IMR-90 (cell line): ENCODE measurements around the gene TRAK2. TPM values are rescaled to one million over a fixed set of nuclear protein-coding genes. Genes with fewer than 3 reads are reported as not detected.

Experiments used
- ATAC-seq: fragments of 200-7000 bp; cut with Tn5 transposase; 2 replicates; pipeline ENCODE4 v1.9.1; 2020; ENCODE audit warnings: low read depth, mild to moderate bottlenecking, moderate library complexity
- BruUV-seq: library from RNA; stranded (reverse); fragments of 400-500 nt; replicated peaks from 2 replicates; lab custom pipeline; 2021; lab: Mats Ljungman, UMichigan
- CTCF ChIA-PET: fragments of 300-600 bp; formaldehyde crosslinking; extraction: SDS; loops from one replicate; lab custom pipeline; 2021; ENCODE audit warnings: antibody characterized with exemption; lab: Yijun Ruan, JAX
- POLR2A ChIA-PET: fragments of 300-600 bp; sonication (Branson Sonifier 250); formaldehyde crosslinking; loops from one replicate; lab custom pipeline; 2022; ENCODE audit warnings: antibody characterized with exemption; ENCODE audit not compliant: unreplicated experiment; lab: Charles Lee
- DNase-seq: peaks from one replicate; pipeline ENCODE4 v3.0.0; 2013
- H2AFZ ChIP-seq: replicated peaks from 2 replicates; pipeline ENCODE3; 2013; ENCODE audit warnings: low read length, mild to moderate bottlenecking; ENCODE audit not compliant: poor library complexity
- H2AK5ac ChIP-seq: 2 replicates; pipeline ENCODE4 v1.6.1; 2013; ENCODE audit warnings: low read depth, low read length, inconsistent platforms
- H2AK9ac ChIP-seq: replicated peaks from 2 replicates; pipeline ENCODE3; 2013; ENCODE audit warnings: mild to moderate bottlenecking, low read depth, low read length, moderate library complexity; ENCODE audit not compliant: poor library complexity
- H2BK120ac ChIP-seq: 2 replicates; pipeline ENCODE4 v1.6.1; 2013; ENCODE audit warnings: low read depth, low read length, inconsistent platforms
- H2BK15ac ChIP-seq: 3 replicates; pipeline ENCODE4 v1.6.1; 2013; ENCODE audit warnings: low read depth, low read length, inconsistent platforms
- H2BK20ac ChIP-seq: 2 replicates; pipeline ENCODE4 v1.6.1; 2013; ENCODE audit warnings: low read depth, mild to moderate bottlenecking, inconsistent platforms, low read length, moderate library complexity
- H2BK5ac ChIP-seq: 2 replicates; pipeline ENCODE4 v1.6.1; 2013; ENCODE audit warnings: mild to moderate bottlenecking, low read depth, low read length, inconsistent platforms; ENCODE audit not compliant: poor library complexity, severe bottlenecking
- H3K14ac ChIP-seq: replicated peaks from 2 replicates; pipeline ENCODE4 v1.6.1; 2013; ENCODE audit warnings: low read depth, low read length, inconsistent platforms
- H3K18ac ChIP-seq: 2 replicates; pipeline ENCODE4 v1.6.1; 2013; ENCODE audit warnings: low read depth, low read length, control low read depth
- H3K23ac ChIP-seq: 2 replicates; pipeline ENCODE4 v1.6.1; 2013; ENCODE audit warnings: low read depth, low read length, inconsistent platforms
- H3K27ac ChIP-seq: 2 replicates; pipeline ENCODE4 v1.5.1; 2013; ENCODE audit warnings: mild to moderate bottlenecking, control low read depth, low read length; ENCODE audit not compliant: insufficient read depth
- H3K27me3 ChIP-seq: 2 replicates; pipeline ENCODE4 v1.6.1; 2013; ENCODE audit warnings: low read length; ENCODE audit not compliant: control insufficient read depth, insufficient read depth
- H3K36me3 ChIP-seq: 2 replicates; pipeline ENCODE4 v1.6.1; 2013; ENCODE audit warnings: low read length, mixed read lengths; ENCODE audit not compliant: control insufficient read depth, insufficient read depth
- H3K4ac ChIP-seq: 2 replicates; pipeline ENCODE4 v1.6.1; 2013; ENCODE audit warnings: low read depth, low read length, inconsistent platforms
- H3K4me1 ChIP-seq: 2 replicates; pipeline ENCODE4 v1.6.1; 2013; ENCODE audit warnings: low read length, mixed read lengths; ENCODE audit not compliant: control insufficient read depth, insufficient read depth
- H3K4me2 ChIP-seq: 2 replicates; pipeline ENCODE4 v1.6.1; 2013; ENCODE audit warnings: low read depth, mild to moderate bottlenecking, control low read depth, low read length, moderate library complexity
- H3K4me3 ChIP-seq: 2 replicates; pipeline ENCODE4 v1.5.1; 2013; ENCODE audit warnings: low read depth, mild to moderate bottlenecking, control low read depth, low read length, moderate library complexity; ENCODE audit not compliant: insufficient read depth
- H3K56ac ChIP-seq: 2 replicates; pipeline ENCODE4 v1.6.1; 2013; ENCODE audit warnings: low read length, inconsistent platforms; ENCODE audit not compliant: insufficient read depth; ENCODE audit errors: extremely low read depth
- H3K79me1 ChIP-seq, 2 experiments: 2 replicates each; pipeline ENCODE4 v1.6.1; 2013; ENCODE audit warnings: low read length in 2 of 2, inconsistent platforms in 1 of 2, low read depth in 1 of 2
- H3K9ac ChIP-seq: 2 replicates; pipeline ENCODE4 v1.6.1; 2013; ENCODE audit warnings: low read depth, low read length, control low read depth
- H3K9me1 ChIP-seq: 2 replicates; pipeline ENCODE4 v1.6.1; 2013; ENCODE audit warnings: low read length, inconsistent platforms; ENCODE audit not compliant: insufficient read depth
- H3K9me3 ChIP-seq: 2 replicates; pipeline ENCODE4 v1.6.1; 2013; ENCODE audit warnings: low read length; ENCODE audit not compliant: control insufficient read depth, insufficient read depth
- H4K20me1 ChIP-seq: 2 replicates; pipeline ENCODE4 v1.6.1; 2013; ENCODE audit warnings: low read length, inconsistent platforms; ENCODE audit not compliant: insufficient read depth
- H4K5ac ChIP-seq: 2 replicates; pipeline ENCODE4 v1.6.1; 2013; ENCODE audit warnings: mild to moderate bottlenecking, low read depth, low read length, control low read depth
- H4K8ac ChIP-seq, 2 experiments: 2 replicates each; pipeline ENCODE4 v1.6.1; 2013; ENCODE audit warnings: low read depth in 2 of 2, low read length in 2 of 2, control low read depth in 1 of 2, inconsistent platforms in 1 of 2
- H4K91ac ChIP-seq: 2 replicates; pipeline ENCODE4 v1.6.1; 2013; ENCODE audit warnings: low read depth, low read length, inconsistent platforms; ENCODE audit not compliant: insufficient read depth
- BHLHE40 ChIP-seq: fragments of 150-350 bp; IDR thresholded peaks from 2 replicates; pipeline ENCODE4 v1.6.1; 2016; ENCODE audit warnings: mild to moderate bottlenecking, low read depth, low read length
- FOS ChIP-seq: fragments of 150-350 bp; IDR thresholded peaks from 2 replicates; pipeline ENCODE4 v1.6.1; 2016; ENCODE audit warnings: low read depth, low read length
- MAFK ChIP-seq: IDR thresholded peaks from 2 replicates; pipeline ENCODE4 v1.6.1; 2012; ENCODE audit warnings: low read depth, low read length, improper control_type of control experiment
- RAD21 ChIP-seq: IDR thresholded peaks from 2 replicates; pipeline ENCODE4 v1.6.1; 2012; ENCODE audit warnings: low read length, improper control_type of control experiment
- RFX5 ChIP-seq: IDR thresholded peaks from 2 replicates; pipeline ENCODE4 v1.8.0; 2012; ENCODE audit warnings: low read depth, mild to moderate bottlenecking, low read length, moderate library complexity
- WGBS, 2 experiments: methylation state at CpG; one replicate each; pipeline versions ENCODE4 v1.1.5 to v1.1.7; 2013; ENCODE audit warnings: missing lambda C conversion rate in 2 of 2; ENCODE audit not compliant: insufficient read length in 1 of 2; ENCODE audit errors: extremely low coverage in 2 of 2; 5-methylcytosine and 5-hydroxymethylcytosine counted together
- dilution Hi-C: fragments of 300-500 bp; cut with HindIII; formaldehyde crosslinking; loops from one replicate; pipeline ENCODE4 v1.14.3; 2018; ENCODE audit warnings: low sequenced_read_pairs; ENCODE audit not compliant: unreplicated experiment
- in situ Hi-C: fragments of 300-500 bp; cut with MboI; formaldehyde crosslinking; loops from 3 replicates; pipeline ENCODE4 v1.14.3; 2019; ENCODE audit warnings: low sequenced_read_pairs, inconsistent platforms, mixed read lengths
- intact Hi-C: fragments of 100-400 bp; cut with micrococcal nuclease; formaldehyde crosslinking; loops from 2 replicates; pipeline ENCODE4 v1.10.0; 2022
- polyA plus RNA-seq, 3 experiments: library from polyadenylated mRNA; depleted of rRNA; stranded (reverse); fragments of >200 nt; gene quantifications; 2 replicates each; pipeline ENCODE4 v1.2.3, GENCODE V29; 2012; ENCODE audit warnings: low replicate concordance in 1 of 3
- total RNA-seq: library from RNA; depleted of rRNA; stranded (reverse); fragments of >200 nt; gene quantifications from 2 replicates; pipeline ENCODE4 v1.2.3, GENCODE V29; 2012
- TF ChIP-seq, protein P1 (sequence below): fragments of 150-350 bp; IDR thresholded peaks from 2 replicates; pipeline ENCODE4 v1.6.1; 2017; ENCODE audit warnings: mild to moderate bottlenecking, antibody characterized with exemption, low read length, low read depth

TRAK2 gene
- total and polyA plus RNA-seq, 2 of the 4 experiments (the other 2 are of a cell fraction): 13.1 to 65.4 TPM

- Histone ChIP-seq H4K20me1 (0 out of 2 replicates have a peak, but pooled peaks cover 6% of the 10 kb centered on the region), H3K9me1 (peaks cover 3% of the 10 kb centered on the region; the same call in 1 of the 2 replicates), H3K9me3 (no peaks in the 10 kb centered on the region), H3K27me3 (no peaks in the 10 kb centered on the region), H2BK15ac (no peak overlapping the region), H3K9ac (no peak overlapping the region), H3K56ac (no peak overlapping the region), H2AK9ac (no peak overlapping the region), H3K27ac (no peak overlapping the region), H2AFZ (no peak overlapping the region), H4K91ac (no peak overlapping the region), H2BK20ac (no peak overlapping the region), H3K36me3 (no peaks in the 10 kb centered on the region), H3K14ac (no peak overlapping the region), H3K18ac (no peak overlapping the region), H3K4me1 (peaks cover 3% of the 10 kb centered on the region), H3K79me1 (peaks cover 20 to 38% of the 10 kb centered on the region in 2 experiments), H3K4ac (no peak overlapping the region), H3K4me3 (no peak overlapping the region), H4K5ac (no peak overlapping the region), H2BK5ac (no peak overlapping the region), H3K23ac (no peak overlapping the region), H2BK120ac (no peak overlapping the region), H3K4me2 (no peak overlapping the region), H4K8ac (no peak overlapping the region), H2AK5ac (no peak overlapping the region)
- TF ChIP-seq, protein P1, sequence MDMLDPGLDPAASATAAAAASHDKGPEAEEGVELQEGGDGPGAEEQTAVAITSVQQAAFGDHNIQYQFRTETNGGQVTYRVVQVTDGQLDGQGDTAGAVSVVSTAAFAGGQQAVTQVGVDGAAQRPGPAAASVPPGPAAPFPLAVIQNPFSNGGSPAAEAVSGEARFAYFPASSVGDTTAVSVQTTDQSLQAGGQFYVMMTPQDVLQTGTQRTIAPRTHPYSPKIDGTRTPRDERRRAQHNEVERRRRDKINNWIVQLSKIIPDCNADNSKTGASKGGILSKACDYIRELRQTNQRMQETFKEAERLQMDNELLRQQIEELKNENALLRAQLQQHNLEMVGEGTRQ: no peak
- no peak for TF ChIP-seq RAD21
- TF ChIP-seq RFX5: no peak
- no peak for TF ChIP-seq BHLHE40
- no peak for TF ChIP-seq MAFK
- no peak for TF ChIP-seq FOS
- whole genome bisulfite sequencing, 2 experiments: 92% methylated on average over 2 of the region's 9 CpGs; no CpG with 5 or more reads in 1 of the 2 experiments
- no peak for ATAC-seq
- no TSS peak for BruUV-seq
- in situ Hi-C loops (no loop called here), intact Hi-C loops (no loop called here), dilution Hi-C loops (no loop called here)
- ChIA-PET CTCF (interaction anchor here (0.6 kb wide), 1 partner anchor 1485 kb away, joined by 3 read pairs; the partner anchor contains the start of gene WDR12), POLR2A (no interaction called here)
- DNase-seq: no peak
Observed at GRCh38 chr2:201425952-201426351, 25.3 kb downstream of the TRAK2 start.
